Stimulated activated CD4-positive, alpha-beta T cell treated with anti-CD3 and anti-CD28 coated beads, Interleukin-1b, Interleukin-23, amount 100 ng/mL, for 1 hour (primary cell): ENCODE data around the gene CDH26.
"Not testable (repeated sequence)": the region's sequence is repeated elsewhere in the genome, so short reads cannot be mapped to it uniquely, and the experiment has no call there.

Experiments
- DNase-seq, 2 donors: peaks; one replicate each; pipeline ENCODE4 v3.0.0-alpha.2; 2020; ENCODE audit warnings: low read depth in 2 of 2

Gene CDH26

GRCh38 chr20:59940956-59941294 is 17.3 kb upstream of the CDH26 start:
- DNase-seq, result no peak

GRCh38 chr20:59942245-59942644 is 16.0 kb upstream of the CDH26 start:
- DNase-seq, result no peak

GRCh38 chr20:59944726-59945125 is 13.5 kb upstream of the CDH26 start:
- no peak for DNase-seq

- no peak for DNase-seq
Observed at GRCh38 chr20:59945175-59945574, 13.0 kb upstream of the CDH26 start.

GRCh38 chr20:59945731-59946130 is 12.5 kb upstream of the CDH26 start:
- DNase-seq, result no peak

- no peak for DNase-seq
Observed at GRCh38 chr20:59947376-59947775, 10.8 kb upstream of the CDH26 start.

- no peak for DNase-seq
Observed at GRCh38 chr20:59948212-59948611, 10.0 kb upstream of the CDH26 start.

- DNase-seq, result no peak
Observed at GRCh38 chr20:59948828-59949720, 9.1 kb upstream of the CDH26 start.

- DNase-seq, result no peak
Observed at GRCh38 chr20:59949911-59950310, 8.3 kb upstream of the CDH26 start.

- no peak for DNase-seq
Observed at GRCh38 chr20:59954718-59955117, 3.5 kb upstream of the CDH26 start.

- no peak for DNase-seq
Observed at GRCh38 chr20:59955131-59955796, 3.0 kb upstream of the CDH26 start.

- DNase-seq, result not testable (repeated sequence)
Observed at GRCh38 chr20:59957568-59957967, 655 bp upstream of the CDH26 start.

- DNase-seq, result no peak
Observed at GRCh38 chr20:59958626-59959025, 403 bp downstream of the CDH26 start.

GRCh38 chr20:59961423-59961822 is 3.2 kb downstream of the CDH26 start:
- no peak for DNase-seq

- DNase-seq, result no peak
Observed at GRCh38 chr20:59962155-59962554, 3.9 kb downstream of the CDH26 start.

GRCh38 chr20:59966428-59966827 is 8.2 kb downstream of the CDH26 start:
- DNase-seq, result no peak

GRCh38 chr20:59971428-59971827 is 13.2 kb downstream of the CDH26 start:
- DNase-seq, result no peak

GRCh38 chr20:59972037-59972801 is 14.0 kb downstream of the CDH26 start:
- no peak for DNase-seq

GRCh38 chr20:59976156-59976782 is 18.0 kb downstream of the CDH26 start:
- no peak for DNase-seq

- no peak for DNase-seq
Observed at GRCh38 chr20:59977086-59977485, 18.9 kb downstream of the CDH26 start.

GRCh38 chr20:59983076-59983475 is 24.9 kb downstream of the CDH26 start:
- no peak for DNase-seq

- no peak for DNase-seq
Observed at GRCh38 chr20:59984541-59984940, 26.3 kb downstream of the CDH26 start.
